ENCODE results near the gene SNED1. TPM values are rescaled to one million over a fixed set of nuclear protein-coding genes. Genes with fewer than 3 reads are reported as not detected.

The SNED1 gene
- total RNA-seq, 1 experiment from 2014 or later = not detected

- Mint-ChIP-seq H3K36me3 (ENCODE audit: insufficient read depth, unreplicated experiment) (no peaks in the 10 kb centered on the region), H3K27me3 (ENCODE audit: insufficient read depth, unreplicated experiment) (no peaks in the 10 kb centered on the region), H3K27ac (ENCODE audit: unreplicated experiment) (no peak overlapping the region), H3K9me3 (ENCODE audit: unreplicated experiment) (no peaks in the 10 kb centered on the region), H3K4me1 (ENCODE audit: low read depth, unreplicated experiment) (no peaks in the 10 kb centered on the region), H3K4me3 (ENCODE audit: unreplicated experiment) (no peak overlapping the region)
- intact Hi-C loops (cut with micrococcal nuclease; ENCODE audit: unreplicated experiment) = loop anchor here (10.0 kb wide), 1 partner anchor 89 kb away; the partner anchor contains the start of gene MAB21L4
- no peaks in the 10 kb centered on the region for H3K9me3 ChIP-seq
- BruUV-seq (replicated peaks) = no TSS peak
- no peaks in the 10 kb centered on the region for H3K27me3 ChIP-seq (replicated peaks; ENCODE audit: control insufficient read depth, insufficient read depth, low read length)
- H3K4me1 ChIP-seq = no peaks in the 10 kb centered on the region
- H3K36me3 ChIP-seq (ENCODE audit: control insufficient read depth, insufficient read depth, low read length) = no peaks in the 10 kb centered on the region
- TF ChIP-seq CTCF (IDR thresholded peaks at IDR 0.05; ENCODE audit: insufficient read depth in 1 of 2, low read depth in 1 of 2, low read length in 1 of 2, severe bottlenecking in 1 of 2, unreplicated experiment in 1 of 2) = peak; percentile 40 to 60
- H3K4me3 ChIP-seq (ENCODE audit: low read depth, low read length) = no peak overlapping the region
- peak in 1 of 2 experiments; percentile 50 for DNase-seq
- ChIA-PET POLR2A (no interaction called here), CTCF (interaction anchor here (0.6 to 1.0 kb wide), 2 partner anchors 87 to 143 kb away, joined by 3 to 5 read pairs; no protein-coding TSS in a partner anchor)
These were observed 14.9 kb upstream of the SNED1 start for GRCh38 chr2:240983361-240983995.

GRCh38 chr2:240983996-240984498 is 14.4 kb upstream of the SNED1 start:
- Mint-ChIP-seq H3K4me3 (ENCODE audit: unreplicated experiment) (no peak overlapping the region), H3K9me3 (ENCODE audit: unreplicated experiment) (no peaks in the 10 kb centered on the region), H3K27ac (ENCODE audit: unreplicated experiment) (no peak overlapping the region), H3K27me3 (ENCODE audit: insufficient read depth, unreplicated experiment) (no peaks in the 10 kb centered on the region), H3K4me1 (ENCODE audit: low read depth, unreplicated experiment) (no peaks in the 10 kb centered on the region), H3K36me3 (ENCODE audit: insufficient read depth, unreplicated experiment) (no peaks in the 10 kb centered on the region)
- peak in 1 of 2 experiments; percentile 23 for DNase-seq
- H3K4me1 ChIP-seq = no peaks in the 10 kb centered on the region
- no peaks in the 10 kb centered on the region for H3K9me3 ChIP-seq
- no peaks in the 10 kb centered on the region for H3K27me3 ChIP-seq (replicated peaks; ENCODE audit: control insufficient read depth, insufficient read depth, low read length)
- no peaks in the 10 kb centered on the region for H3K36me3 ChIP-seq (ENCODE audit: control insufficient read depth, insufficient read depth, low read length)
- BruUV-seq (replicated peaks) = no TSS peak
- TF ChIP-seq CTCF (IDR thresholded peaks at IDR 0.05; ENCODE audit: insufficient read depth in 1 of 2, low read depth in 1 of 2, low read length in 1 of 2, severe bottlenecking in 1 of 2, unreplicated experiment in 1 of 2) = no peak
- ChIA-PET CTCF (interaction anchor here (0.6 to 1.0 kb wide), 2 partner anchors 87 to 144 kb away, joined by 3 to 5 read pairs; no protein-coding TSS in a partner anchor), POLR2A (no interaction called here)
- intact Hi-C loops (cut with micrococcal nuclease; ENCODE audit: unreplicated experiment) = loop anchor here (10.0 kb wide), 1 partner anchor 89 kb away; the partner anchor contains the start of gene MAB21L4
- H3K4me3 ChIP-seq (ENCODE audit: low read depth, low read length) = no peak overlapping the region

GRCh38 chr2:240985881-240986786 is 12.3 kb upstream of the SNED1 start:
- CTCF ChIA-PET = interaction anchor here (1.3 kb wide), 1 partner anchor 135 kb away, joined by 4 read pairs; no protein-coding TSS in a partner anchor
- H3K4me3 Mint-ChIP-seq (ENCODE audit: unreplicated experiment) = no peak overlapping the region
- no peaks in the 10 kb centered on the region for H3K36me3 ChIP-seq (ENCODE audit: control insufficient read depth, insufficient read depth, low read length)
- H3K27ac Mint-ChIP-seq (ENCODE audit: unreplicated experiment) = no peak overlapping the region
- H3K4me1 Mint-ChIP-seq (ENCODE audit: low read depth, unreplicated experiment) = no peaks in the 10 kb centered on the region
- no peaks in the 10 kb centered on the region for H3K9me3 ChIP-seq
- POLR2A ChIA-PET = no interaction called here
- H3K4me1 ChIP-seq = no peaks in the 10 kb centered on the region
- no peak for DNase-seq
- no TSS peak for BruUV-seq (replicated peaks)
- no peak overlapping the region for H3K4me3 ChIP-seq (ENCODE audit: low read depth, low read length)
- no peaks in the 10 kb centered on the region for H3K9me3 Mint-ChIP-seq (ENCODE audit: unreplicated experiment)
- no peaks in the 10 kb centered on the region for H3K36me3 Mint-ChIP-seq (ENCODE audit: insufficient read depth, unreplicated experiment)
- no peak for TF ChIP-seq CTCF (IDR thresholded peaks at IDR 0.05; ENCODE audit: insufficient read depth in 1 of 2, low read depth in 1 of 2, low read length in 1 of 2, severe bottlenecking in 1 of 2, unreplicated experiment in 1 of 2)
- intact Hi-C loops (cut with micrococcal nuclease; ENCODE audit: unreplicated experiment) = loop anchor here (10.0 kb wide), 1 partner anchor 91 kb away; the partner anchor contains the start of gene MAB21L4
- H3K27me3 Mint-ChIP-seq (ENCODE audit: insufficient read depth, unreplicated experiment) = no peaks in the 10 kb centered on the region
- no peaks in the 10 kb centered on the region for H3K27me3 ChIP-seq (replicated peaks; ENCODE audit: control insufficient read depth, insufficient read depth, low read length)
